Esophagus (tissue), 2 donors: ENCODE measurements around the gene TAF1A. TPM values are rescaled to one million over a fixed set of nuclear protein-coding genes. Genes with fewer than 3 reads are reported as not detected.

Source experiments
- H3K27ac ChIP-seq, 2 donors: one replicate each; pipeline ENCODE4 v1.5.1; 2013; ENCODE audit warnings: low read depth in 2 of 2, mild to moderate bottlenecking in 2 of 2, inconsistent platforms in 1 of 2, low read length in 1 of 2, moderate library complexity in 1 of 2
- H3K27me3 ChIP-seq, 2 donors: one replicate each; pipeline ENCODE4 v1.6.1; 2013; ENCODE audit warnings: low read length in 2 of 2, control low read depth in 1 of 2, mild to moderate bottlenecking in 1 of 2; ENCODE audit not compliant: insufficient read depth in 2 of 2, control insufficient read depth in 1 of 2
- H3K36me3 ChIP-seq, 2 donors: one replicate each; pipeline ENCODE4 v1.6.1; 2013; ENCODE audit warnings: low read length in 1 of 2; ENCODE audit not compliant: control insufficient read depth in 2 of 2, insufficient read depth in 2 of 2
- H3K4me1 ChIP-seq, 2 donors: one replicate each; pipeline ENCODE4 v1.6.1; 2013; ENCODE audit warnings: low read length in 1 of 2; ENCODE audit not compliant: control insufficient read depth in 2 of 2, insufficient read depth in 2 of 2
- H3K4me3 ChIP-seq, 2 donors: one replicate each; pipeline ENCODE4 v1.5.1; 2013; ENCODE audit warnings: low read length in 2 of 2, mild to moderate bottlenecking in 2 of 2, low read depth in 1 of 2, moderate library complexity in 1 of 2
- H3K9me3 ChIP-seq, 2 donors: one replicate each; pipeline ENCODE4 v1.6.1; 2013; ENCODE audit warnings: mild to moderate bottlenecking in 2 of 2, low read depth in 1 of 2, low read length in 1 of 2, moderate library complexity in 1 of 2; ENCODE audit not compliant: control insufficient read depth in 2 of 2, insufficient read depth in 1 of 2
- WGBS, 2 donors: extraction: QIAGEN DNeasy Blood & Tissue Kit; methylation state at CpG; one replicate each; pipeline ENCODE4 v1.1.7; 2013; 5-methylcytosine and 5-hydroxymethylcytosine counted together
- polyA plus RNA-seq, 2 donors: library from polyadenylated mRNA; stranded (reverse); fragments of 200-250 nt; gene quantifications; one replicate each; pipeline ENCODE4 v1.2.3, GENCODE V29; 2013
- donor health status: healthy with polysubstance abuse.
- donor health status: Bipolar disorder and iron deficiency.

Gene TAF1A
- polyA plus RNA-seq, 2 donors = 1.2 to 2.2 TPM

- Histone ChIP-seq H3K9me3 (peaks cover 0 to 7% of the 10 kb centered on the region in 2 donors), H3K27me3 (no peaks in the 10 kb centered on the region), H3K36me3 (no peaks in the 10 kb centered on the region), H3K4me3 (no peak overlapping the region), H3K4me1 (peaks cover 0 to 3% of the 10 kb centered on the region in 2 donors), H3K27ac (no peak overlapping the region)
- 66 to 69% methylated on average over 3 of the region's 3 CpGs for WGBS, 2 donors
Observed at GRCh38 chr1:222523852-222524251, 65.9 kb downstream of the TAF1A start.

- WGBS, 2 donors = 82 to 83% methylated on average over 8 of the region's 8 CpGs
- Histone ChIP-seq H3K27me3 (no peaks in the 10 kb centered on the region), H3K27ac (peak overlapping the region; percentile 63 to 73), H3K9me3 (peaks cover 0 to 7% of the 10 kb centered on the region in 2 donors), H3K4me1 (peaks cover 0 to 3% of the 10 kb centered on the region in 2 donors), H3K4me3 (no peak overlapping the region), H3K36me3 (no peaks in the 10 kb centered on the region)
Observed at GRCh38 chr1:222522105-222522915, 67.4 kb downstream of the TAF1A start.

GRCh38 chr1:222521299-222522104, 68.2 kb downstream of the TAF1A start:
- no peak overlapping the region for H3K4me3 ChIP-seq
- H3K9me3 ChIP-seq = peaks cover 0 to 7% of the 10 kb centered on the region in 2 donors
- WGBS, 2 donors = 72 to 73% methylated on average over 7 of the region's 7 CpGs
- no peaks in the 10 kb centered on the region for H3K36me3 ChIP-seq
- peak overlapping the region; percentile 63 to 73 for H3K27ac ChIP-seq
- H3K4me1 ChIP-seq = peaks cover 0 to 3% of the 10 kb centered on the region in 2 donors
- no peaks in the 10 kb centered on the region for H3K27me3 ChIP-seq

Other genes with a start within 250 kb of the TAF1A start
- under 1 TPM; 0.06 to 0.22 TPM for gene HHIPL2, start 41.8 kb downstream of the TAF1A start, polyA plus RNA-seq
- gene MIA3, start 28.2 kb upstream of the TAF1A start, polyA plus RNA-seq = 10 to 100 TPM; 17.3 to 18.2 TPM
- 10 to 100 TPM; 21.3 to 26.9 TPM for gene AIDA, start 122.6 kb upstream of the TAF1A start, polyA plus RNA-seq
- gene BROX, start 122.6 kb upstream of the TAF1A start, polyA plus RNA-seq = 10 to 100 TPM; 14.3 to 22.8 TPM
- under 1 TPM; 0.02 to 0.26 TPM for gene FAM177B, start 147.3 kb upstream of the TAF1A start, polyA plus RNA-seq
- 1 to 10 TPM; 1.2 to 2.1 TPM for gene DISP1, start 225.1 kb upstream of the TAF1A start, polyA plus RNA-seq